GM18520 (cell line): ENCODE data around the gene FKRP.
"Not testable (repeated sequence)": the region's sequence is repeated elsewhere in the genome, so short reads cannot be mapped to it uniquely, and the experiment has no call there.

Experiments used
- ATAC-seq: cut with Tn5 transposase; IDR thresholded peaks from one replicate; pipeline ENCODE4 v1.9.1; 2021; ENCODE audit not compliant: unreplicated experiment

FKRP gene

DNA sequence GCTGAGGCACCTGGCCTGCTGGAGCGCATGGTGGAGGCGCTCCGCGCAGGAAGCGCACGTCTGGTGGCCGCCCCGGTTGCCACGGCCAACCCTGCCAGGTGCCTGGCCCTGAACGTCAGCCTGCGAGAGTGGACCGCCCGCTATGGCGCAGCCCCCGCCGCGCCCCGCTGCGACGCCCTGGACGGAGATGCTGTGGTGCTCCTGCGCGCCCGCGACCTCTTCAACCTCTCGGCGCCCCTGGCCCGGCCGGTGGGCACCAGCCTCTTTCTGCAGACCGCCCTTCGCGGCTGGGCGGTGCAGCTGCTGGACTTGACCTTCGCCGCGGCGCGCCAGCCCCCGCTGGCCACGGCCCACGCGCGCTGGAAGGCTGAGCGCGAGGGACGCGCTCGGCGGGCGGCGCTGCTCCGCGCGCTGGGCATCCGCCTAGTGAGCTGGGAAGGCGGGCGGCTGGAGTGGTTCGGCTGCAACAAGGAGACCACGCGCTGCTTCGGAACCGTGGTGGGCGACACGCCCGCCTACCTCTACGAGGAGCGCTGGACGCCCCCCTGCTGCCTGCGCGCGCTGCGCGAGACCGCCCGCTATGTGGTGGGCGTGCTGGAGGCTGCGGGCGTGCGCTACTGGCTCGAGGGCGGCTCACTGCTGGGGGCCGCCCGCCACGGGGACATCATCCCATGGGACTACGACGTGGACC is 10.1 kb downstream of the FKRP start:
- ATAC-seq = no peak

DNA sequence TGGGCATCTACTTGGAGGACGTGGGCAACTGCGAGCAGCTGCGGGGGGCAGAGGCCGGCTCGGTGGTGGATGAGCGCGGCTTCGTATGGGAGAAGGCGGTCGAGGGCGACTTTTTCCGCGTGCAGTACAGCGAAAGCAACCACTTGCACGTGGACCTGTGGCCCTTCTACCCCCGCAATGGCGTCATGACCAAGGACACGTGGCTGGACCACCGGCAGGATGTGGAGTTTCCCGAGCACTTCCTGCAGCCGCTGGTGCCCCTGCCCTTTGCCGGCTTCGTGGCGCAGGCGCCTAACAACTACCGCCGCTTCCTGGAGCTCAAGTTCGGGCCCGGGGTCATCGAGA is 10.7 kb downstream of the FKRP start:
- no peak for ATAC-seq

DNA sequence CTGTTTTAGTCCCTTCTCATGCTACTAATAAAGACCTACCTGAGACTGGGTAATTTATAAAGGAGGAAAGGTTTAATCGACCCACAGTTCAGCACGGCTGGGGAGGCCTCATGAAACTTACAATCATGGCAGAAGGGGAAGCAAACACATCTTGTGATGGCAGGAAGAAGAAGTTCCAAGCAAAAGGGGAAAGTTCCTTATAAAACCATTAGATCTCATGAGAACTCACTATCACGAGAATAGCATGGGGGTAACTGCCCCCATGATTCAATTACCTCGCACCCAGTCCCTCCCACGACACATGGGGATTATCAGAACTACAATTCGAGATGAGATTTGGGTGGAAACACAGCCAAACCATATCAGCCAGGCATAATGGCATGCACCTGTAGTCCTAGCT is 13.3 kb downstream of the FKRP start:
- no peak for ATAC-seq

DNA sequence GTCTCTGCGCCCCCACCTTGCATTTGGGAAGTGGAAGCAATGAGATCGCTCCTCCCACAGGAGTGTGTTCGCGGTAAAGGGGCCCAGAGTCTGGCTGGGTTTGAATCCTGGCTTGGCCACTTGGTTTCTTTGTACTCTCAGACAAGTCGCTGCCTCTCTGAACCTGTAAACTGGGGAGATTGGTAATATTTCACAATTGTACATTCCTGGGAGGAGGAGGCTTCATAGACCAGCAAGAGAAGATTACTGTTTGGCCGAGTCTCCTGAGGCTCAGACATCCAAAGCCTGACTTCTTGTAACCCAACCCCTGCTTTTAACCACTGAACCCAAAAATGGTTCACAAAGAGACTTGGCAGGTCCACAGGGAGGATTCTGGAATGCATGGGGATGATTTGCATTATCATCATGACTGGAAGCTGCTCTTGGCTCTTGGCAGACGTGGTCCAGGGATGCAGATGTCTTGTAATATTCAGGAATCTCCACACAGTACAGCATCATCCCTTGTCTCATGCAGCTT is 14.0 kb downstream of the FKRP start:
- ATAC-seq = no peak

DNA sequence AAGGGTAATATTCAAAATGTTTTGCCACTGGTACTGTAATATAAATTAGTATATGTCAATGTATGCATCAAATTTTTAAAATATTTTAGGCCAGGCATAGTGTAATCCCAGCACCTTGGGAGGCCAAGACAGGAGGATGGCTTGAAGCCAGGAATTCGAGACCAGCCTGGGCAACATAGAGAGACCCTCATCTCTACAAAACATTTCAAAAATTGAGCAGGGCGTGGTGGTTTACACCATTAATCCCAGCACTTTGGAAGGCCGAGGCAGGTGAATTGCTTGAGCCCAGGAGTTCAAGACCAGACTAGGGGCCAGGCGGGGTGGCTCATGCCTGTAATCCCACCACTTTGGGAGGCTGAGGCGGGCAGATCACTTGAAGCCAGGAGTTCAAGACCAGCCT is 14.5 kb downstream of the FKRP start:
- no peak for ATAC-seq

DNA sequence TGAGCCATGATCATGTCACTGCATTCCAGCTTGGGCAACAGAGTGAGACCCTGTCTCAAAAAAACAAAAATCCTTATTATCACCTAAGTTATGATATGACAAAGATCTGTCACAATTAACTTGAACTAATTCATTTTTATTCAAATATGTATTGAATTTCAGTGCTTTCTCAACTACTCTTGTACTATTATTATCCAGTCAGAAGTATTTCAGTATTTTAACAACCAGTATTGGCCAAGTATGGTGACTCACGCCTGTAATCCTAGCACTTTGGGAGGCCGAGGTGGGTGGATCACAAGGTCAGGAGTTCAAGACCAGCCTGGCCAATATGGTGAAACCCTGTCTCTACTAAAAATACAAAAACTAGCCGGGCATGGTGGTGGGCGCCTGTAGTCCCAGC is 15.0 kb downstream of the FKRP start:
- ATAC-seq = not testable (repeated sequence)

DNA sequence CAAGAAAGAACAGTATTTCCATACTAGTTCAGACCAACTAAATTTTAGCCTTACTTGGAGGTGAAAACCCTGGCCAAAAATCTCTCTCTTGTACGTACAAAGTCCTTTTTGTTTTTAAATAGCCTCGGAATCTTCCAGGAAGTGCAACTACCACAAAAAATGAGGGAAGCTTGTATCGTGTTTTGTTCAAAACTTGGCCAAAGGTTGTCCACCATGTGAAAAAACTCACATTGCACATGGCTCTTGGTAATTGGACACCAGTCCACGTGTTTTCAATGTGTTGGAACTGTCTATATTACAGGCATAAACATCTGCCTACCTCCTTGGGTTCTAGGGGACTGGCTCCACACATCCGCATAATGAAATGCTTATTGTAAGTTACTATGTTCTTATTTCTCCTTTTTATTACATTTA is 15.6 kb downstream of the FKRP start:
- no peak for ATAC-seq

DNA sequence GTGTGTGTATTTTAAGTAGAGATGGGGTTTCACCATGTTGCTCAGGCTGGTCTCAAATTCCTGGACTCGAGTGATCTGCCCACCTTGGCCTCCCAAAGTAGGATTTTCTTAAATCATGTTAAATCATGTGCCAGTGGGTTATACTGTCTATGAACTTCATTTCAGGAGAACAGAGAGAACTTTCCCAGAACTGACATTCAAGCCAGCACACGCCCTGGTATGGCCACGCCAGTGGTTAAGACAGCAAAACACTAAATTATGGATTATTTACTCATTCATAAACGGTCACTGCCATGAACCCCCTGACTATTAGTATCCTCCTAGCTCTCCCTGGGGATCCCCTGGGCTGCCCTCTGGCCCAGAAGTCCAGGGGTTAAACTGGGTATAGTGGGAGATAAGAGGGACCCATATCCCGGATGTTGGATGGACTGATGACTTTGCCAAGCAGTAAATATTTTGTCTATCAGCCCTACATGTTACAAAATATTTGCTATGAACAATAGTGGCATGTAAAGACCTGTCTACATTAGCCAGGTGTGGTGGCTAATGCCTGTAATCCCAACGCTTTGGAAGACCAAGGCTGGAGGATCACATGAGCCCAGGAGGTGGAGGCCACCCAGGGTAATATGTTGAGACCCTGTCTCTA is 16.5 kb downstream of the FKRP start:
- ATAC-seq = no peak

DNA sequence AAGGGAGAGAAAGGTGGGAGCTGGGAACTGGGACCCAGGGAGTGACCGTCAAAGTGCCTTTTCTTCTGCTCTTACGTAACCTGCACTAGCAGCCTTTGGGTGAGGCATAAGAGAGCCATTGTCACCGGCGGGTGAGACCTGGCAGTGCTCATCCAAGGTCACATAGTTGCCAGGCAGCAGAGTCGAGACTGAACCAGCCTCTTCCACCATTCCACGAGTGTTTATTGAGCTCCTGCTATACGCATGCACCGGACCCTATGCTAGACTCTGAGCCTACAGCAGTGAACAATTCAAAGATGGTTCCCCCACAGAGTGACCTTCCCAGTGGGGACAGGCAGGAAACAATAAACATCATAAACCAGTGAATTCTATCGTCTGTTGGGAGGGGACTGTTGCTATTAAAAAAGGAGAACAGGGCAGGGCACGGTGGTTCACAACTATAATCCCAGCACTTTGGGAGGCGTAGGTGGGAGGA is 19.0 kb downstream of the FKRP start:
- ATAC-seq = no peak

DNA sequence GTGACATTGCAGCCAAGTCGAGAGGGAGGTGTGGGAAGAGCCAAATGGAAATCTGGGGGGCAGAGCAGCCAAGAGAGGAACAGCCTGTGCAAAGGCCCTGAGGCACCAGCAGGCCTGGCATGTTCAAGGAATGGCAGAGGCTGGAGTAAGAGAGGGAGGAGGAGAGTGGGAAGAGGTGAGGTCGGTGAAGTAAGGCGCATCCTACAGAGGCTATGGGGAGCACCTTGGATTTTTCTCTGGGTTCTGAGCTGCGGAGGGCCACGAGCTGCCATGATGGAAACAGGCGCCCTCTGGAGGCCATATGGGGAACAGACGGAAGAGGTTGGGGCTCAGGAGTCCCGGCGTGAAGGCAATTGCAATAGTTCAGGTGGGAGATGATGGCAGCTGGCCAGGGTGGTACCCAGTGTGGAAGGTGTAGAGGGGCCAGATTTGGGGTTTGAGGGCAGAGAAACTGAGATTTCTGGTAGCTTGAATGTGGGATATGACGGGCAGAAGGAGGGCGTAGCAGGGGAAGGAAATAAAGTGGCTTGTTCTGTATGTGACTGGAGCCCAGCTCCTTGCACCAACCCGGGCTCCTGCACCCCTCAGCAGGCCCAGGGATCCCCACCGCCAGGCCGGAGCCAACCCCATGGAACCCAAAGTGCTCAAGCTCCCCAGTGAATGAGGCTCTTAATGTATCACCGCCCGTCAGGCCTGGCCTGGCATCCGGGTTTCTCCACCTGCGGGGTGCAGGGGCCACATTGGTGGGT is 20.9 kb downstream of the FKRP start:
- no peak for ATAC-seq

DNA sequence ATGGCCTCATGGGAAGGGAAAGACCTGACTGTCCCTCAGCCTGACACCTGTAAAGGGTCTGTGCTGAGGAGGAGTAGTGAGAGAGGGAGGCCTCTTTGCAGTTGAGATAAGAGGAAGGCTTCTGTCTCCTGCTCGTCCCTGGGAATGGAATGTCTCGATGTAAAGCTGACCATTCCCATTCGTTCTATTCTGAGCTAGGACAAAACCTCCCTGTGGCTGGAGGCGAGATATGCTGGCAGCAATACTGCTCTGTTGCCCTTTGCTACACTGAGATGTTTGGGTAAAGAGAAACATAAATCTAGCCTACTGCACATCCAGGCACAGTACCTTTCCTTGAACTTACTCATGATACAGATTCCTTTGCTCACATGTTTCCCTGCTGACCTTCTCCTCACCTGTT is 22.9 kb downstream of the FKRP start:
- not testable (repeated sequence) for ATAC-seq

DNA sequence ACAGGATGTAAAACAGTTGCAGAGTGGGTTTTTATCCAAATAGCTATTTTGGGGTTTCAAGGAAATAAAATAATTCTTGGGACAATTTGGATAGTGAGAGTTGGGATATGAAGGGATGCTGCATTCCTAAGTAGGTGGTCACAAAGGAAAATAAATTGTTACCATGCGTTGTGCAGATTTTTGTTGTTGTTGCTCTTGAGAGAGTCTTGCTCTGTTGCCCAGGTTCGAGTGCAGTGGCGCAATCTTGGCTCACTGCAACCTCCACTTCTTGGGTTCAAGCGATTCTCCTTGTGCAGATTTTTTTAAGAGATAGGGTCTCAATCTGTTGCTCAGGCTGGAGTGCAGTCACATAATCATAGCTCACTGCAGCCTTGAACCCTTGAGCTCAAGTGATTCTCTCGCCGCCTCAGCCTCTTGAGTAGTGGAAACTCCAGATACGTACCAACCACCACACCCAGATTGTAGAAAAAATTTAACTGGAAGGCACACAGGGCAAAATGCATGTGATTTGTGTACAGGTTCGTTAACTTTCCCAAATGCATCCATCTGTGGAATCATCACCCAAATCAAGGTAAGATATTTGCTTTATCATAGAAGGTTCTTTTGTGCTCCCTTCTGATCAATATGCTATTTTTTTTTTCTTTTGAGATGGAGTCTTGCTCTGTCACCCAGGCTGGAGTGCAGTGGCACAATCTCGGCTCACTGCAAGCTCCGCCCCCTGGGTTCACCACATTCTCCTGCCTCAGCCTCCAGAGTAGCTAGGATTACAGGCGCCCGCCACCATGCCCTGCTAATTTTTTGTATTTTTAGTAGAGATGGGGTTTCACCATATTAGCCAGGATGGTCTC is 26.5 kb downstream of the FKRP start:
- no peak for ATAC-seq

DNA sequence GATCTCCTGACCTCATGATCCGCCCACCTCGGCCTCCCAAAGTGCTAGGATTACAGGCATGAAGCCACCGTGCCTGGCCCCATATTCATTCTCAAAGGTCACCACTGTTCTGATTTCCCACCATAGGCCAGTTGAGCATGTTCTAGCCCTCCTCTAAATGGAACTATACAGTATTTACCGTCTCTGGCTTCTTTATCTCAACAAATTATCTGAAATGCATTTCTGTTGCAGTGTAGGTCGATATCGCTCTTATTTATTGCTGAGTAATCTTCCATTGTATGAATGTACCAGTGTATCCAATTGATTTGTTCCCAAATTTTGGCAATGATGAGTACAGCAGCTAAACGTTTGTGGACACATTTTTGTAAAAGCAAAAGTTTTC is 27.2 kb downstream of the FKRP start:
- ATAC-seq = no peak

DNA sequence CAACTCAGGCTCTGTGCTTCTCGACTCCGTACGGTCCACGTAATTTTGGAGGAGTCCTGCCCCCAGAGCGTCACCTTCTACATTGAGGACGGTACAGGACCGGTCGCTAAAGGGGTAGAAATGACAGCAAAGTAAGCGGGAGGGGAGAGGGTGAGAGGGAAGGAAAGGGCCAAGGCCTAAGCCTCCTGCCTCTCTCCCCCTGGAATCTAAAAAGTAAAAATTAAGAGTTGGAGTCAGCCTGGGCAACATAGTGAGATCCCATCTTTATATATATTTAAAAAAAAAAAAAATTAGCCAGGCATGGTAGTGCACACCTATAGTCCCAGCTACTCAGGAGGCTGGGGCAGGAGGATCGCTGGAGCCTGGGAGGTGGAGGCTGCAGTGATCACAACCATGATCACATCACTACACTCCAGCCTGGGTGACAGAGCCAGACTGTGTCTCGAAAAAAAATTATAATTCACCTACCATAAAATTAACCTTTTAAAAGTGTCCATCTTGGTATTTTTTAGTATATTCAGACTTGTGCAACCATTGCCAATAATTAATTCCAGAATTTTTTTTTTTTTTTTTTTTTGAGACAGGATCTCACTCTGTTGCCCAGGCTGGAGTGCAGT is 29.9 kb downstream of the FKRP start:
- ATAC-seq = no peak

DNA sequence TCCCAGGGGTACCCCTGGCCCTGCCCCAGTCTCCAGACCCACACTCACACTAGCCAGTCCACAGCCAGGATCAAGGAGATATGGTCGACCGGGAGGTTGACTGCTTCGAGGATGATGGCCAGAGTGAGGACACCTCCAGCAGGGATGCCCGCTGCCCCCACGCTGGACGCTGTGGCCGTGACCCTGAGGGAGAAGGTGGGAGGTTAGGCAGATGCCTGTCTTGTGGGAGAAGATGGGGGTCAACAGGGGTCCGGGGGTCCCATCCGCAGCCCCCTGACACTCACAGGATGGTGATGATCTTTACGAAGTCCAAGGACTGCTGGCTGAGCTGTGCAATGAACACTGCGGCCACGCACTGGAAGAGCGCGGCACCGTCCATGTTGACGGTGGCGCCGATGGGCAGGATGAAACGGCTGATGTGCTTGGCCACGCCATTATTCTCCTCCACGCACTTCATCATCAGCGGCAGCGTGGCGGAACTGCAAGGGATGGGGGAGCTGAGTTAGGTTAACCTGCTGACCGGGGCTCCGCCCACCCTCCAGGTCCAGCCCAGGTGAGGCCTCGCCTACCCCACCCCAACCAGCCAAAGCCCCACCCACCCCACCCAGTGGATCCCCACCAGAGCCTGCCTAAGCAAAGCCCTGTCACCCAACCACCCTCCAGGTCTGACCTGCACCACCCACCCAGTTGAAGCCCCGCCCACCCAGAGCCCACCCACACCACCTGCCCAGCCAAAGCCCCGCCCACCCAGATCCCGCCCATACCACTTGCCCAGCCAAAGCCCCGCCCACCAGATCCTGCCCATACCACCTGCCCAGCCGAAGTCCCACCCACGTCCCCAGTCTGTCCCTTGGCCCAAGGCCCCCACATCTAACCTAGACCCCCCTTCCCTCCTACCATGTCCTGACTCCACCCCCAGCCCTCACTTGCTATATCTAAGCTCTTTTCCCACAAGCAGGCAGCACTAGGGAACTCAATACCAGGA is 31.4 kb downstream of the FKRP start:
- ATAC-seq = no peak

DNA sequence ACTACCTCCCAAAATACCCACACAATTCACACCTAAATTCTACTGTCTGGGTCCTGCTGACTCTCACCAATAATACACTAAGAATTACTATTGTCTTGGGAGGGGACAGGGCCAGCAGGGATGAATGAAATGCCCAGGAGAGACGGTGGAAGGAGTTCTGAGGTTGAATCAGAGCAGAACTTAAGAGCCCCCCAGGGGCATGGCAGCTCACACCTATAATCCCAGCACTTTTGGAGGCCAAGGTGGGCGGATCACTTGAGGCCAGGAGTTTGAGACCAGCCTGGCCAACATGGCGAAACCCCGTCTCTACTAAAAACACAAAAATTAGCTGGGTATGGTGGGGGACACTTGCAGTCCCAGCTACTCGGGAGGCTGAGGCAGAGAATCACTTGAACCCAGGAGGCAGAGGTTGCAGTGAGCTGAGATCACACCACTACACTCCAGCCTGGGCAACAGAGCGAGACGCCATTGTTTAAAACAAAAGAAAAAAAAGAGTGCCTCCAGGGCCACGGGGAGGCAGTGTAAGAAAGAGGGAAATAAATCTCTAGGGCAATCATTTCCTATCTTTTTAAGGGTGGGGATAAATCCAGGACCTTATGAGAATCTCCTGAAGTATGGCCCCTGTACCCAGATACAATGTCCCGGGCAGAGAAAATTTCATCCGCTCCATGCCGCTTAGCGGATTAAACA is 32.2 kb downstream of the FKRP start:
- ATAC-seq = not testable (repeated sequence)

DNA sequence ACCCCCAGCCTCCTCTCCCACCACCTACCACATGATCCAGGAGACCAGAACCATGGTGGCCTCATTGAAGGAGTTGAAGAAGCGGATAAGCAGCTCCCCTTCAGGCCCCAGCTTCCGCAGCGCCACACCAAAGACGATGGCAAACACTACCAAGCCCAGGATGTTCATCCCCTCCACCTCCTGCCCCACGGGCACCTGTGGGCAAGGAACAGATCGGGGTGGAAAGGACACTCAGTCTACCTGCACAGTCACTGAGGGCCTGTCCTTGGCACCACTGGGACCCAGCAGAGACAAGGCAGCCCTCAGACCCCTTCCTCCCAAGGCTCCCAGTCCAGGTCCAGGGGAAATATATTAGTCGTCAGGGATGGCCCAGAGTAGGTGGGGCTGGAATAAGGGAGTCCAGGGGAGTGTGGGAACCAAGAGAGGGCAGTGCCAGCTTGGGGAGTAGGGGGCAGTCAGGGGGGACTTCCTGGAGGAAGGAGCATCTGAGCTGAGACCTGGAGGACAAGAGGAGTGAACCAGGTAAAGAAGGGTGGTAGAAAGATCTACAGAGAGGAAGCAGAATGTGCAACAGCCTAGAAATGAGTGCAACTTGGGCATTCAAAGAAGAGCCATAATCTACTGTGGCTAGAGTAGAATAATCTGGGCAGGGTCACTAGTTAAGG is 36.6 kb downstream of the FKRP start:
- ATAC-seq = no peak

DNA sequence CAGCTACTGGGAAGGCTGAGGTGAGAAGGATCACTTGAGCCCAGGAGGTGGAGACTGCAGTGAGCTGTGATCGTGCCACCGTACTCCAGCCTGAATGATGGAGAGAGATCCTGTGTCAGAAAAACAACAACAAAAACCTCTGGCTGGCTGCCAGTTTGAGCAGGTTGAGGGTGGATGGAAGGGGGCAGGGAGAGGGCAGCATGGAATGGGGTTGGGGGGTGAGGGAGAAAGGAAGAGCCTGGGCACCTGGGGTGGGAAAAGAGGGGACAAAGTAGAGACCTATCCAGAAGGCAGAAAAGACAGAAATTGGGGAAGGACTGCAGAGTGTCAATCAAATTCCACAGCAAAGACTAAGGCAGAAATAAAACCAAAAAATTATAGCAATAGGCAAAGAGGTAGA is 37.8 kb downstream of the FKRP start:
- ATAC-seq = no peak
